ENCODE data around the gene NUP155.

DNA sequence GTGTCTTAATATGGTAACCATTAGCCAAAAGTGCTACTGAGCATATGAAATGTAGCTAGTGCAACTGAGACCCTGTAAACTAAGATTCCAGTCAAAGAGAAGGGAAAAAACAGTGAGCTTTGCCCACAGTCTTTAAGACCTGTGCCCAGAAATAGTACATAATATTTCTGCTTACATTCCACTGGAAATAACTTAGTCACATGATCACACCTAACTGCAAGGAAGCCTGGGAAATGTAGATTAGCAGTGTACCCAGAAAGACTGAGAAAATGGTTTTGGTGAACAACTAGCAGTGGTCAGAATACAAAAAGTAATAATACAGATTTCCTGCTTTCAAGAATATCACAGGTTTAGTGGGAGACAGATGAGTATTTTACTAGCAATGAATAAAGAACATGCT lies 119.2 kb downstream of the NUP155 start:
- TF ChIP-seq EZH2 (IDR thresholded peaks at IDR 0.05) = no peak
- TF ChIP-seq POLR2AphosphoS5 (IDR thresholded peaks at IDR 0.05; ENCODE audit: borderline replicate concordance, low read depth, low read length) = no peak

All from SK-N-MC (cell line).